Measurements from ENCODE around the gene SPTBN1. TPM values are rescaled to one million over a fixed set of nuclear protein-coding genes. Genes with fewer than 3 reads are reported as not detected.

SPTBN1 gene
- total and polyA plus RNA-seq, 2 experiments from 2014 or later = 122 to 341 TPM

- peaks cover 4% of the 10 kb centered on the region for H3K4me1 ChIP-seq (ENCODE audit: insufficient read depth)
- 93% methylated on average over 4 of the region's 4 CpGs for WGBS (ENCODE audit: low lambda C conversion rate, missing lambda C conversion rate)
- H3K4me2 ChIP-seq = no peak overlapping the region
- no peak overlapping the region for H2AFZ ChIP-seq
- no peaks in the 10 kb centered on the region for H3K36me3 ChIP-seq (replicated peaks; ENCODE audit: insufficient read depth, low read depth)
- TF ChIP-seq CTCF (IDR thresholded peaks at IDR 0.05; ENCODE audit: poor library complexity) = no peak
- TF ChIP-seq EZH2 (IDR thresholded peaks at IDR 0.05; ENCODE audit: borderline replicate concordance) = no peak
- TF ChIP-seq EZH2phosphoT487 (IDR thresholded peaks at IDR 0.05; ENCODE audit: low read depth, severe bottlenecking, unreplicated experiment) = no peak
- no peaks in the 10 kb centered on the region for H4K20me1 ChIP-seq (ENCODE audit: insufficient read depth, poor library complexity, severe bottlenecking)
- no peaks in the 10 kb centered on the region for H3K9me3 ChIP-seq (ENCODE audit: low read depth)
- no peaks in the 10 kb centered on the region for H3K9me2 ChIP-seq (replicated peaks; ENCODE audit: insufficient read depth)
- H3K4me3 ChIP-seq = no peak overlapping the region
- no peak overlapping the region for H3K27ac ChIP-seq
- no peak for DNase-seq (ENCODE audit: low spot score)
- H3K27me3 ChIP-seq = no peaks in the 10 kb centered on the region
- no peaks in the 10 kb centered on the region for H3K79me2 ChIP-seq
These were observed 231.5 kb downstream of the SPTBN1 start for GRCh38 chr2:54687595-54688152.

GRCh38 chr2:54691445-54692135, 235.5 kb downstream of the SPTBN1 start:
- Histone ChIP-seq H3K9me3 (ENCODE audit: low read depth) (no peaks in the 10 kb centered on the region), H3K9me2 (replicated peaks; ENCODE audit: insufficient read depth) (no peaks in the 10 kb centered on the region), H3K36me3 (replicated peaks; ENCODE audit: insufficient read depth, low read depth) (no peaks in the 10 kb centered on the region), H3K4me1 (ENCODE audit: insufficient read depth) (peaks cover 4% of the 10 kb centered on the region), H3K27me3 (no peaks in the 10 kb centered on the region), H3K4me2 (no peak overlapping the region), H3K27ac (no peak overlapping the region), H3K4me3 (no peak overlapping the region), H2AFZ (no peak overlapping the region), H3K79me2 (no peaks in the 10 kb centered on the region), H4K20me1 (ENCODE audit: insufficient read depth, poor library complexity, severe bottlenecking) (no peaks in the 10 kb centered on the region)
- no peak for DNase-seq (ENCODE audit: low spot score)
- WGBS (ENCODE audit: low lambda C conversion rate, missing lambda C conversion rate) = 64% methylated on average over 8 of the region's 8 CpGs
- TF ChIP-seq EZH2 (IDR thresholded peaks at IDR 0.05; ENCODE audit: borderline replicate concordance) = no peak
- no peak for TF ChIP-seq EZH2phosphoT487 (IDR thresholded peaks at IDR 0.05; ENCODE audit: low read depth, severe bottlenecking, unreplicated experiment)
- no peak for TF ChIP-seq CTCF (IDR thresholded peaks at IDR 0.05; ENCODE audit: poor library complexity)

- no peak for TF ChIP-seq CTCF (IDR thresholded peaks at IDR 0.05; ENCODE audit: poor library complexity)
These were observed 236.4 kb downstream of the SPTBN1 start for GRCh38 chr2:54692556-54692955.

More at GRCh38 chr2:54692556-54692955, 236.4 kb downstream of the SPTBN1 start:
- H3K36me3 ChIP-seq (replicated peaks; ENCODE audit: insufficient read depth, low read depth) = no peaks in the 10 kb centered on the region
- no peak for DNase-seq (ENCODE audit: low spot score)
- H3K9me3 ChIP-seq (ENCODE audit: low read depth) = no peaks in the 10 kb centered on the region
- no peaks in the 10 kb centered on the region for H3K9me2 ChIP-seq (replicated peaks; ENCODE audit: insufficient read depth)
- no peaks in the 10 kb centered on the region for H4K20me1 ChIP-seq (ENCODE audit: insufficient read depth, poor library complexity, severe bottlenecking)
- H3K4me3 ChIP-seq = no peak overlapping the region
- no peaks in the 10 kb centered on the region for H3K79me2 ChIP-seq
- H3K27ac ChIP-seq = no peak overlapping the region
- no peaks in the 10 kb centered on the region for H3K27me3 ChIP-seq
- peaks cover 4% of the 10 kb centered on the region for H3K4me1 ChIP-seq (ENCODE audit: insufficient read depth)
- H3K4me2 ChIP-seq = no peak overlapping the region
- no peak overlapping the region for H2AFZ ChIP-seq
